GM06990 (cell line): Measurements from ENCODE around the gene DNAJC13.

Source experiments
- DNase-seq: peaks from one replicate; pipeline ENCODE4 v3.0.0-alpha.2; 2011; ENCODE audit not compliant: insufficient read length; ENCODE audit errors: extremely low read depth
- H3K27me3 ChIP-seq: replicated peaks from 2 replicates; pipeline ENCODE4 v1.6.0; 2011; ENCODE audit warnings: low read length; ENCODE audit not compliant: control insufficient read depth, insufficient read depth
- H3K36me3 ChIP-seq: 2 replicates; pipeline ENCODE4 v1.5.1; 2011; ENCODE audit warnings: low read length; ENCODE audit not compliant: control insufficient read depth, insufficient read depth
- H3K4me3 ChIP-seq: replicated peaks from 2 replicates; pipeline ENCODE4 v1.5.1; 2011; ENCODE audit warnings: low read depth, mild to moderate bottlenecking, control low read depth, low read length
- CTCF ChIP-seq: IDR thresholded peaks from 2 replicates; pipeline ENCODE4 v1.5.1; 2011; ENCODE audit warnings: low read length, control low read depth, mild to moderate bottlenecking, inconsistent platforms; ENCODE audit not compliant: insufficient read depth, poor library complexity, severe bottlenecking

DNAJC13 gene

GRCh38 chr3:132459551-132459950, 42.2 kb downstream of the DNAJC13 start:
- DNase-seq, result no peak
- TF ChIP-seq CTCF, result no peak
- Histone ChIP-seq H3K4me3 (no peak overlapping the region), H3K27me3 (no peaks in the 10 kb centered on the region), H3K36me3 (peaks cover 6% of the 10 kb centered on the region)

DNA sequence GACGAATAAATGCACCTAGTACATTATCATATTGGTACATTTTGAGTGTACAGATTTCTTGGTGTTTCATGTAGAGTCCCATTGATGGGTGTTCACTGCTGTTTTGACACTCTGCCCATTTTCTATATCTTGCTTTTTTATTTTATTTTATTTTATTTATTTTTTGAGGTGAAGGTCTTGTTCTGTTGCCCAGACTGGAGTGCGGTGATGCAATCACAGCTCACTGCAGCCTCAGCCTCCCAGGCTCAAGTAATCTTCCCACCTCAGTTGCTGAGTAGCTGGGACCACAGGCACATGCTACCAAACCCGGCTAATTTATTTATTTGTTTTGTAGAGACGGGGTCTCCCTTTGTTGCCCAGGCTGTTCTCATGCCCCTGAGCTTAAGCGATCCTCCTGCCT, 44.2 kb downstream of the DNAJC13 start:
- Histone ChIP-seq H3K4me3 (no peak overlapping the region), H3K36me3 (peaks cover 2% of the 10 kb centered on the region), H3K27me3 (no peaks in the 10 kb centered on the region)
- no peak for DNase-seq
- no peak for TF ChIP-seq CTCF

DNA sequence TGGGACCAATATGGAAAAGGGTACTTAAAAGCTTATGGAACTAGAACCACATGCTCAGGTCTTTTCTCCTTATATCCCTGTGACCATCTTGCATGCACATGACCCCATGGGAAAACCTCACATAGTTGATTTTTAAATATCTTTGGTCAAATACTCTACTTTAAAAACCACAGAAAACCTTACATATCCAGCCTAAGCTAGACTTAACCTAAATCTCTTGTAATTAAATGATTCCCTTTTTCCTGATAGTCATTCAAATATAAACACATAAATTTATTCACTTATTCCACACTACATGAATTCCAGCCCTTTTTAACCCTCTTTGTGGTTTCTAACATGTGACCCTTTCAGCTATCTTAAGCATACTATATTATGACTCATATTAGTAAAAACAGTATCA, 46.8 kb downstream of the DNAJC13 start:
- DNase-seq, result no peak
- TF ChIP-seq CTCF, result no peak
- Histone ChIP-seq H3K27me3 (no peaks in the 10 kb centered on the region), H3K36me3 (peaks cover 4% of the 10 kb centered on the region), H3K4me3 (no peak overlapping the region)

DNA sequence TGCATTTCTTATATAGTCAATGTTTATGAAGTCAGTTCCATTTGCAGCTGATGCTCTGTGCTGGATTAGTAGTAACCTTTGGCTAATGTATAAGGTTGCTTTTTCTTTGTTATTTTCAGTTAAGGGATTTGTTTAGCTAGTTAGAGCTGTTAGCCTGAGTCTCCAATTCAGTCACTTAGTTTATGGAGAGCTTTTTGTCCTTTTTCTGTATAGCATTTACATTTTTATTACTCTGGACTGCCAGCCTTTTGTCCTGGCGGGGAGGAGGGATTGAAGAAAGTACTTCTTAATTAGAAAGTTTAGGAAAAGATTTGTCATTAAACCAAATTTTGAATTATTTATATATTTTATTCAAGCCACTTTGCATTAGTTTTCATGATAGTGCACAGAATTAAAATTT, 52.0 kb downstream of the DNAJC13 start:
- TF ChIP-seq CTCF, result no peak
- H3K27me3 ChIP-seq, result no peaks in the 10 kb centered on the region
- peaks cover 2% of the 10 kb centered on the region for H3K36me3 ChIP-seq
- DNase-seq, result no peak
- no peak overlapping the region for H3K4me3 ChIP-seq

GRCh38 chr3:132486099-132486498, 68.8 kb downstream of the DNAJC13 start:
- Histone ChIP-seq H3K27me3 (no peaks in the 10 kb centered on the region), H3K36me3 (peaks cover 6% of the 10 kb centered on the region), H3K4me3 (no peak overlapping the region)
- no peak for TF ChIP-seq CTCF
- no peak for DNase-seq

DNA sequence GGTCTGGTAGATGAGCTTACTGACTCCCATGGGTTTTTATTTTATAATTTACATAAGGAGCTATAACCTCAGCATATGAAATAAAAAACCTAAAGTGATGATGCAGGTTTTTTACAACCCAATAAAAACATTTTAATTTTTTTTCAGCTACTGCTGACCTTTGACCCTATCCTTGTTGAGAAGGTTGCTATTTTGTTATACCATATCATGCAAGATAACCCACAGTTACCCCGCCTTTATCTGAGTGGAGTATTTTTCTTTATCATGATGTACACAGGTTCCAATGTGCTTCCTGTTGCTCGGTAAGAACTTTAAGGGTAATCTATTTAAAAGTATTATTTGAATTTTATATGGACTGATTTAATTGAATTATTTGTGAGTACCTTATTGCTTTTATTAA, 70.8 kb downstream of the DNAJC13 start:
- no peak overlapping the region for H3K4me3 ChIP-seq
- H3K36me3 ChIP-seq, result peaks cover 2% of the 10 kb centered on the region; the same call in 1 of the 2 replicates
- no peaks in the 10 kb centered on the region for H3K27me3 ChIP-seq
- no peak for TF ChIP-seq CTCF
- DNase-seq, result no peak
